ENCODE results near the gene KLHDC8B. TPM values are rescaled to one million over a fixed set of nuclear protein-coding genes. Genes with fewer than 3 reads are reported as not detected.

Gene KLHDC8B
- polyA plus RNA-seq, 1 donor, result 85.6 TPM

DNA sequence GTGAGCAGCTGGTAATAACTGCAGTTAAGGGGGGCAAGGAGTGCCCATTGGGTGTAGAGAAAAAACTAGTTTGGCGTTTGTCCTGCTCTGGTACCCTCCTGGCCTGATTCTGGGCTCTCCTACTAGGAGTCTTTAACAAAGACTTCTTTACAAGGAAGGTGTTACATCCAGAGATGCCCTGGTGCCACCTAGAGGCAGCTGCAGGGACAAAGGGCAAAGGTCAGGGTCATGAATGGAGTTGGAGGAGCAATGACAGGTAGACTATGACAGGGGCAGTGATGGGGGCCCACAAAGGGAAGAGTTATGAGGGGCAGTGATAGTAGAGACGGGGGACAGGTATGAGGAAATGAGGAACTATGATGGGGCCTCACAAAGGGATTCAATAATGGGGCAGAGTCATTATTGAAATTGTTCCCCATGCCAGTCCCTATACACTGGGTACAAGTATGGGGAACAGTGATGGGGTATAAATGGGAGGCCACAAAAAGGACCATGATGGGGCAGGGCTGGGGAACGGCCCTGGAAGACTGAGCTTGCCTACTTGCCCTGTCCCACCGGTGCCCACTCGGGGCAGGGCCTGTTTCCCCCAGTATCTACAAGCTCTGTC, 13.2 kb upstream of the KLHDC8B start:
- Histone ChIP-seq H3K4me1 (ENCODE audit: control insufficient read depth, insufficient read depth, low read length) (peaks cover 9% of the 10 kb centered on the region), H3K36me3 (ENCODE audit: control insufficient read depth, insufficient read depth, low read length) (peaks cover 17% of the 10 kb centered on the region), H3K9me3 (ENCODE audit: control insufficient read depth, low read depth, low read length) (no peaks in the 10 kb centered on the region), H3K4me3 (ENCODE audit: low read length) (no peak overlapping the region), H3K27me3 (ENCODE audit: control insufficient read depth, insufficient read depth, low read length) (no peaks in the 10 kb centered on the region), H3K27ac (ENCODE audit: low read length) (no peak overlapping the region)
- DNase-seq, result peak in 1 of 2 donors; percentile 74
- WGBS (ENCODE audit: insufficient coverage, low lambda C conversion rate), result no CpG with 5 or more reads among the region's 5 CpGs

DNA sequence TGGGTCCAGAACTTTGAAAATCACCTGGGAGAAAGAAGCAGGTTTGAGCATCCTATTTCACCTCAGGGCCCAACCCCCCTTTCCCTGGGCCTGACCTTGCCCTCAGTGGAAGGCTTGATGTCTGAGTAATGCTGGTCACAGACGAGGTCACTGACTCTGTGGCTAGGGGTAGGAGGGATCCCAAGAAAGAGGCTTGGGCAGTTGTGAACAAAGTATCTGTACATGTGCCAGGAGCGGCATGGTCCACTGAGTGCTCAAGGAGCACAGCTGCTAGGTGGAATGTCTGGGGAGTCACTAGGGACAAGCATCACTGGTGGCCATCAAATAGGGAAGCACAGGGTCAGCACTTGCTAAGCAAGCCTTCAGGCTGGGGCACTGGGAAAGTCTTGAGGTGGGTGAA, 12.6 kb upstream of the KLHDC8B start:
- DNase-seq, result no peak
- no peaks in the 10 kb centered on the region for H3K9me3 ChIP-seq (ENCODE audit: control insufficient read depth, low read depth, low read length)
- H3K27me3 ChIP-seq (ENCODE audit: control insufficient read depth, insufficient read depth, low read length), result no peaks in the 10 kb centered on the region
- peaks cover 9% of the 10 kb centered on the region for H3K4me1 ChIP-seq (ENCODE audit: control insufficient read depth, insufficient read depth, low read length)
- 100% methylated on average over 1 of the region's 2 CpGs for WGBS (ENCODE audit: insufficient coverage, low lambda C conversion rate)
- H3K27ac ChIP-seq (ENCODE audit: low read length), result no peak overlapping the region
- H3K36me3 ChIP-seq (ENCODE audit: control insufficient read depth, insufficient read depth, low read length), result peaks cover 23% of the 10 kb centered on the region
- no peak overlapping the region for H3K4me3 ChIP-seq (ENCODE audit: low read length)

DNA sequence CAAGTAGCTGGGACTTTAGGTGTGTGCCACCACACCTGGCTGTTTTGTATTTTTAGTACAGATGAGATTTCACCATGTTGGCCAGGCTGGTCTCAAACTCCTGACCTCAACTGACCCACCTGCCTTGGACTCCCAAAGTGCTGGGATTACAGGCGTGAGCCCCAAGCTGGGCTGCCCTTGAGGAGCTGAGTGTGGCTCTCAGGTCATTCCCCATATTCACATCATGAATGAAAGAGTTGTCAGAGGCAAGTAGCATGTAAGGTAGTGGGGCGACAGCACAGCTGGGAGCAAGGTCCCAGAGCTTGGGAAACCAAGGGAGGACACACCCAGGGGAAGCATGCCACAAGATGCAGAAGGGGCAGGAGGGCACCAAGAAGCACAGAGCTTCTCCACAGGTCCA, 10.2 kb upstream of the KLHDC8B start:
- Histone ChIP-seq H3K4me3 (ENCODE audit: low read length) (no peak overlapping the region), H3K4me1 (ENCODE audit: control insufficient read depth, insufficient read depth, low read length) (peaks cover 16% of the 10 kb centered on the region), H3K36me3 (ENCODE audit: control insufficient read depth, insufficient read depth, low read length) (peaks cover 27% of the 10 kb centered on the region), H3K9me3 (ENCODE audit: control insufficient read depth, low read depth, low read length) (no peaks in the 10 kb centered on the region), H3K27ac (ENCODE audit: low read length) (no peak overlapping the region), H3K27me3 (ENCODE audit: control insufficient read depth, insufficient read depth, low read length) (no peaks in the 10 kb centered on the region)
- DNase-seq, result peak in 1 of 2 donors; percentile 47
- WGBS (ENCODE audit: insufficient coverage, low lambda C conversion rate), result no CpG with 5 or more reads among the region's 2 CpGs

DNA sequence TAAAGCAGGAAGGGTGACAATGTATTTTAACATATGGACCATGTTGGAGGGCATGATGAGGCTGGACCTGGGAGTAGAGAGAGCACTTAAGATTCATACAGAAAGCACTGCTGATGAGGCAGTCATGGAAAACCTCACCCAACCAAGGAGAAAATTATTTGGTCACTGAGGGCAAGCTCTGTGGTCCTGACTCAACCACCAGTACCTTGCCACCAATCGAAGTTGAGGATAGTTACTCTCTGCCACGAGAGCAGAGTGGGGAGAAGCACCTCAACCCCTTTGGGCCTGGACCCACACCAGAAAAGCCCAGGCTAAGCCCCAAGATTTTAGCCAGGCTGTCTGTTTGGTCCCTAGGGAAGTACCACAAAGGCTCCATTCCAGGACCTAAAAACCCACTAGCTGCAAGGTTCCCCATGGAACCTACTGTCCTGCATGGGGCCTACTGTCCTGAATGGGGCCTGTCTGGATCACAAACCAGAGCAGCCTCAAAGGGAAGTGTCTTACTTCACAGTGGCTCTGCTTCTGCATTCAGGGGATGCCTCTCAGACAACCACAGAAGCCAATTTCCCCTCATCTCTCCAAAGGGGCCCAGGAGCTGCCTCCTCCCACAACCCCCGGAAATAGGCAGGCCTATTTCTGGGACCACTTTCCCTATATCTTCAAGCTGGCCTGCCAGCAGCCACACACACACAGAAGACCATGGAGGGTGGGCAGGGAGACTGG, 9.4 kb upstream of the KLHDC8B start:
- H3K27me3 ChIP-seq (ENCODE audit: control insufficient read depth, insufficient read depth, low read length), result no peaks in the 10 kb centered on the region
- peaks cover 23% of the 10 kb centered on the region for H3K4me1 ChIP-seq (ENCODE audit: control insufficient read depth, insufficient read depth, low read length)
- no peak overlapping the region for H3K27ac ChIP-seq (ENCODE audit: low read length)
- H3K36me3 ChIP-seq (ENCODE audit: control insufficient read depth, insufficient read depth, low read length), result peaks cover 27% of the 10 kb centered on the region
- DNase-seq, result no peak
- H3K9me3 ChIP-seq (ENCODE audit: control insufficient read depth, low read depth, low read length), result no peaks in the 10 kb centered on the region
- H3K4me3 ChIP-seq (ENCODE audit: low read length), result no peak overlapping the region
- WGBS (ENCODE audit: insufficient coverage, low lambda C conversion rate), result no CpG with 5 or more reads among the region's 3 CpGs

DNA sequence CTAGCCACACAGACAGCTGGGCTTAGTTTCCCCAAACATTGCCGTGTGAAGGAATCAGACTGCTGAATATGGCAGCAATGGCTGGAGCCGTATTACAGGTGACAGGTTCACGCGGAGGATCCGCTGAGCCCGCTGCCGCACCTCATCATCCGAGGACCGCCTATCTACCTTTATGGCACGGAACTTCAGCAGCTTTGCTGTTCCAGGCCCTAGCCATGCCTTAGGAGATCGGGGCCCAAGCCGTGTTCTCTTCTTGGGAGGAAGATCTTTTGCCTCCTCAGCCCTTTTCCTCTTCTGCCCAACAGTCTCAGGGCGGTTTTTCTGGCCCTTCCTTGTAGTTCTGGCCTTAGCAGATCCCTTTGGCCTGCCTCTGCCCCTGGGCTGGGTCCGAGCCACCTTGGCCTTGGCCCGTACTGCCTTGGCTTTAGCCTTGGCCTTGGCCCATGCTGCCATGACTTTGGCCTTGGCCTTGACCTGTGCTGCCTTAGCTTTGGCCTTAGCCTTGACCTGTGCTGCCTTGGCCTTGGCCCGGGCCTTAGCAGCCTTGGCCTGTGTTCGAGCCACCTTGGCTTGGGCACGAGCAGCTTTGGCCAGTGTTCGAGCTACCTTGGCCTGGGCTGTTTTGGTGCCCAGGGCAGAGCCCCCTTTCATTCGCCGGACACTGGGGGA, 8.5 kb upstream of the KLHDC8B start:
- Histone ChIP-seq H3K36me3 (ENCODE audit: control insufficient read depth, insufficient read depth, low read length) (peaks cover 27% of the 10 kb centered on the region), H3K27me3 (ENCODE audit: control insufficient read depth, insufficient read depth, low read length) (no peaks in the 10 kb centered on the region), H3K9me3 (ENCODE audit: control insufficient read depth, low read depth, low read length) (no peaks in the 10 kb centered on the region), H3K4me3 (ENCODE audit: low read length) (no peak overlapping the region), H3K4me1 (ENCODE audit: control insufficient read depth, insufficient read depth, low read length) (peaks cover 20% of the 10 kb centered on the region), H3K27ac (ENCODE audit: low read length) (no peak overlapping the region)
- no peak for DNase-seq
- WGBS (ENCODE audit: insufficient coverage, low lambda C conversion rate), result no CpG with 5 or more reads among the region's 21 CpGs

DNA sequence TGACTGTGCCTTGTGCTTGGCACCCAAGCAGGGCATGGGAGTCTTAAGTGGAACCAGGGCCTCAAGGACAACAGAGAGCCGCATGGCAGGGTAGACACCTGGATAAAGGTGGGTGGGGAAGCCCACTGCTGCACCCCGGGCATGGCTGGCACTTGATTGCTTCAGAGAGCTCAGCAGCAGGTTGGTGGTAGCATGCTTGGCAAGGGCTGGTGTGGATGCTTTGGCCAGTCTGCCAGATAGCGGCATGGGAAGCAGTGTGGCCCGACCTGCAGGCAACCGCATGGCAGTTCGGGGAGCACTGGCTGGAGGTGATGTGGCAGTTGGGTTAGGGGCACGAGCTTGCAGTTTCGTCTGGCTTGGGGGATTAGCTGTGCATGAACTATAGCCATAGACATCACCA, 7.8 kb upstream of the KLHDC8B start:
- Histone ChIP-seq H3K27me3 (ENCODE audit: control insufficient read depth, insufficient read depth, low read length) (no peaks in the 10 kb centered on the region), H3K4me1 (ENCODE audit: control insufficient read depth, insufficient read depth, low read length) (peaks cover 19% of the 10 kb centered on the region), H3K9me3 (ENCODE audit: control insufficient read depth, low read depth, low read length) (no peaks in the 10 kb centered on the region), H3K36me3 (ENCODE audit: control insufficient read depth, insufficient read depth, low read length) (peaks cover 27% of the 10 kb centered on the region), H3K4me3 (ENCODE audit: low read length) (no peak overlapping the region), H3K27ac (ENCODE audit: low read length) (no peak overlapping the region)
- no peak for DNase-seq
- WGBS (ENCODE audit: insufficient coverage, low lambda C conversion rate), result no CpG with 5 or more reads among the region's 8 CpGs

DNA sequence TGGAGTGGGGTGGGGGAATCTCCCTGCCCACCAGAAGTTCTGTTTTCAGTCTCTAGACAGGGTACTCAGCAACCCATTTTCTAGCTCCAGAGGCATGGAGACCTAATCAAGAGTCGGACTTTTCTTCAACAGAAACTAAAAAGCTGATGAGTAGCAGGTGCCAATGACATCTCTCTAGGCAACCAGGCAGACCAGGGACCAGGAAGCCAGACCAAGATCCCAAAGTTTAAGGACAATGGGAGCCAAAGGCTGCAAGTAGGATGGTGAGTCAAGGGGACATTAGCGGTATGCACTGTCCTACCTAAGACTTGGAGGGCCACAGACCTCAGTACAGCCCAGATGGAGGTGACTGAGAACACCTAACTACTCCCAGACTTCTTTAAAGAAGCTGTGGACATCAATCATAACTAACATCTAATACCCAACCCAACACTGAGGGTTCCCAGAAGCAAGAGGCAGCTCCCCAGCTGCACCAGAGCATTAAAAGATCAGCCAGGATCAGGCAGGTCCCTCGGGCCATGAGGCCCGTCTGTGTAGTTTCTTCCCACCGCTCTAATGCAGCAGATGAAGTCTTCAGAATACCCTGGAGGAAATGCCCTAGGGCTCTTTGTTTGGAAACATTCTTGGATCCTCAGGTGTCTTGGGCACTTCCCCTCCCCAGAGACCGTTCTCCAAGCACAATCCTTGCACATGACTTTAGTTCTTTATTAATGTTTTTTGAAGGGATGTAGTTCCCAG, 6.2 kb upstream of the KLHDC8B start:
- Histone ChIP-seq H3K9me3 (ENCODE audit: control insufficient read depth, low read depth, low read length) (no peaks in the 10 kb centered on the region), H3K27ac (ENCODE audit: low read length) (peak overlapping the region; percentile 45), H3K27me3 (ENCODE audit: control insufficient read depth, insufficient read depth, low read length) (no peaks in the 10 kb centered on the region), H3K36me3 (ENCODE audit: control insufficient read depth, insufficient read depth, low read length) (peaks cover 25% of the 10 kb centered on the region), H3K4me1 (ENCODE audit: control insufficient read depth, insufficient read depth, low read length) (peaks cover 21% of the 10 kb centered on the region), H3K4me3 (ENCODE audit: low read length) (peak overlapping the region; percentile 96)
- no peak for DNase-seq
- WGBS (ENCODE audit: insufficient coverage, low lambda C conversion rate), result 100% methylated on average over 1 of the region's 6 CpGs

DNA sequence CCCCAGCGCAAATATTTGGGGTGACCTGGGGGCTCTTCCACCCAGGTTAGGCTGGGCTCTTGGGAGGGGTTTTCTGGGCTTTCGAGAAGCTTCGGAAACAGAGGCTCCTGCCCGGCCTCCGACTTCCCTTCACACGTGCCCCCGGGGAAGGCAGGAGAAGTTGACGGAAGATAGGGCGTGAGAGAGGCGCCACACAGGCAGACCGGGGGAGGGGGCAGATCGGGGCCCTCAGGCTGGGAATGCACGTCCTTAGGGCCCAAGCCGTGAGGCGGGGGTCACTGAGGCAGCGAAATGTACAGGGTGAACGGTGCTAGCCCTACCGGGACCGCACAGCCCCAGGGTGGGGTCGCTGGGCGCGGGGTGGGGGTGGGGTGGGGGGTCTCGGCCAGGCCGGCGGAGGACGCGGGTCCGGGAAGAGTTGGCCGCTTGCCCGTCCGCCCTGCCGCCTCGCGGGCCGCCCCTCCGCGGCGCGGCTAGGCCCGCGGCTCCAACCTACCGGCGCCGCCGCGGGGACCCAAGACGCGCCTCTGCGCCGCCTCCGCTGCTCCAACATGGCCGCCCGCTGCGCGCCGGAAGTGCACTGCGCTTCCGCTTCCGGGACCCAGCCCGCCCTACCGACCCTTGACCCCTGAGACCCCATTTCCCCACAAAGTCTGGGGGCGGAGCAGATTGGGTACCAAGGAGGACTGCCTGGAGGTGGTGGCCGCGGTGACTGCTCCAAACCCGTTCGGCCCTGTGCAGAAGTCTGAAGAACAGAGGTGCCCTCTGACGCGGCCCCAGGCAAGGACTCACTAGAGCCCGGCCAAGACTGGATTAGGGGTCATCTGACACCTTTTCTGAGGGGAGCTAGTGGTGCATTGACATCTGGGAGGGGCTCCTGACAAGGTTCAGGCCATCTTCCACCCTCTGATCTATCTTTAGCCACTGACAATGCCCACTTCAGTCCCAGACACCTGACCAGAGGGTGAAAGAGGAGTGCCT, 5.3 kb upstream of the KLHDC8B start, which contains the start of gene CCDC71:
TSS of gene CCDC71 (minus strand) at position 561 of the 981 bp plus-strand sequence. CDS start 2,123 bp downstream, outside the sequence.
- Histone ChIP-seq H3K27me3 (ENCODE audit: control insufficient read depth, insufficient read depth, low read length) (no peaks in the 10 kb centered on the region), H3K4me3 (ENCODE audit: low read length) (peak within 1 kb of the TSS; percentile 96), H3K4me1 (ENCODE audit: control insufficient read depth, insufficient read depth, low read length) (peaks cover 28% of the 10 kb centered on the region), H3K36me3 (ENCODE audit: control insufficient read depth, insufficient read depth, low read length) (peaks cover 25% of the 10 kb centered on the region), H3K9me3 (ENCODE audit: control insufficient read depth, low read depth, low read length) (no peaks in the 10 kb centered on the region), H3K27ac (ENCODE audit: low read length) (peak within 1 kb of the TSS; percentile 45)
- peak; percentile 67 to 78 for DNase-seq
- no CpG with 5 or more reads among the region's 69 CpGs for WGBS (ENCODE audit: insufficient coverage, low lambda C conversion rate)

DNA sequence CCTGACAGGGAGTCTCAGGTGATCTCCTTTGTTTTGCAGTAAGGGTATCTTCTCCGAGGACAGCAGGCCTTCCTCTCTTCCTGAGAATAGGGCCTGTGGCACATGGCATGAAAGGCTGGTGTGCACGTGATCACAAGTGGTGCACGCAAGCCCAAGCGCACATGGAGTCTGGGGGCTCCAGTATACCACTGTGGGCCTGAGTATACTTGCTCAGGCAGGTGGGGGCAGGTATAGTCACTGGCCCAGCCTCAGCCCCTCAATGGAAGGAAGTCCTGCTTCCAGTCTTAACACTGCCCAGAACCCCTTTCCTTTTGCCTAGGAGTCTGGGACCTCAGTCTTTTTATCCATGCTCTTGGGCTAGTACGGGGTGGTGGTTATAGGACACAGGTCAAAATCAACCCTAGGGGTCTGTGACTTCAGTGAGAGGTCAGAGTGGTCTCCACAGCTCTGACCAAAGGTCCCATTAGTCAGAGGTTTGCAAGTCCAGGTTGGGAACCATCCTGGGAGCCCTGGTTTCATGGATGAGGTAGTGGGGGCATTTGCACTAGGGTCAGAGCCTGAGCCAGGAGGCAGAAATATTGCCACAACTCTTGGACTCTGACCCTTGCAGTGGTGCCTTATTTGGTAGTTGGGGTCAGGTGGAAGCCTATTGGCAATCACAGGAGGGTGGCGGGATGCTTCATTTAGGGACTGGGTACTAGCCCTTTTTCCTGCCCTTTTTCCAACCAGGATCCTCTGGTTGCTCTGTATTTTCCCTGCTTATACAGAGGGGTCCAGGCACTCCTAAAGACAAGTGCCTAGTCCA, 4.4 kb upstream of the KLHDC8B start:
- Histone ChIP-seq H3K27me3 (ENCODE audit: control insufficient read depth, insufficient read depth, low read length) (no peaks in the 10 kb centered on the region), H3K9me3 (ENCODE audit: control insufficient read depth, low read depth, low read length) (no peaks in the 10 kb centered on the region), H3K36me3 (ENCODE audit: control insufficient read depth, insufficient read depth, low read length) (peaks cover 18% of the 10 kb centered on the region), H3K4me1 (ENCODE audit: control insufficient read depth, insufficient read depth, low read length) (peaks cover 27% of the 10 kb centered on the region), H3K27ac (ENCODE audit: low read length) (peak overlapping the region; percentile 27), H3K4me3 (ENCODE audit: low read length) (peak overlapping the region; percentile 45)
- no CpG with 5 or more reads among the region's 6 CpGs for WGBS (ENCODE audit: insufficient coverage, low lambda C conversion rate)
- no peak for DNase-seq

All from large intestine (tissue), 3 donors.